NOMO-1 (cell line): ENCODE measurements around the gene SH3TC1.

Experiments used
- DNase-seq, 2 experiments: peaks; one replicate each; lab custom pipeline; 2025; ENCODE audit not compliant: unreplicated experiment in 2 of 2; lab: John Stamatoyannopoulos, UW

SH3TC1 gene

GRCh38 chr4:8179771-8180170 is 19.3 kb upstream of the SH3TC1 start:
- no peak for DNase-seq

GRCh38 chr4:8180310-8181093 is 18.6 kb upstream of the SH3TC1 start:
- no peak for DNase-seq

GRCh38 chr4:8181119-8181518 is 18.0 kb upstream of the SH3TC1 start:
- no peak for DNase-seq

GRCh38 chr4:8181844-8182243 is 17.2 kb upstream of the SH3TC1 start:
- DNase-seq, result no peak

- no peak for DNase-seq
These were observed 16.8 kb upstream of the SH3TC1 start for GRCh38 chr4:8182294-8182693.

GRCh38 chr4:8182858-8183725 is 16.0 kb upstream of the SH3TC1 start:
- no peak for DNase-seq

- no peak for DNase-seq
These were observed 15.0 kb upstream of the SH3TC1 start for GRCh38 chr4:8184061-8184460.

GRCh38 chr4:8185295-8185694 is 13.8 kb upstream of the SH3TC1 start:
- DNase-seq, result no peak

- no peak for DNase-seq
These were observed 13.2 kb upstream of the SH3TC1 start for GRCh38 chr4:8185930-8186329.

GRCh38 chr4:8188085-8188484 is 11.0 kb upstream of the SH3TC1 start:
- DNase-seq, result no peak

- DNase-seq, result no peak
These were observed 10.1 kb upstream of the SH3TC1 start for GRCh38 chr4:8188743-8189550.

- no peak for DNase-seq
These were observed 9.3 kb upstream of the SH3TC1 start for GRCh38 chr4:8189551-8190466.

- DNase-seq, result peak; percentile 71 to 72
These were observed 7.8 kb upstream of the SH3TC1 start for GRCh38 chr4:8191136-8191747.

GRCh38 chr4:8192748-8193738 is 6.0 kb upstream of the SH3TC1 start:
- peak in 1 of 2 experiments; percentile 54 for DNase-seq

GRCh38 chr4:8194306-8195242 is 4.5 kb upstream of the SH3TC1 start:
- DNase-seq, result no peak

GRCh38 chr4:8195431-8195830 is 3.7 kb upstream of the SH3TC1 start:
- no peak for DNase-seq

- DNase-seq, result no peak
These were observed 3.1 kb upstream of the SH3TC1 start for GRCh38 chr4:8195841-8196458.
